Effector memory CD8-positive, alpha-beta T cell (primary cell): ENCODE measurements around the gene RPL31.
"Not testable (repeated sequence)": the region's sequence is repeated elsewhere in the genome, so short reads cannot be mapped to it uniquely, and the experiment has no call there.

Experiments
- ATAC-seq: fragments of 150-1000 bp; cut with Tn5 transposase; replicated peaks from 2 replicates; pipeline ENCODE4 v1.10.0; 2021; ENCODE audit warnings: mild to moderate bottlenecking, moderate library complexity
- DNase-seq, 3 experiments: peaks; one replicate each; pipeline ENCODE4 v3.0.0; 2021
- H3K27ac Mint-ChIP-seq, 2 donors: one replicate each; pipeline ENCODE4 v1.8.0; 2022; ENCODE audit warnings: mild to moderate bottlenecking in 2 of 2, mixed read lengths in 2 of 2, moderate library complexity in 2 of 2
- H3K27me3 Mint-ChIP-seq, 2 donors: one replicate each; pipeline ENCODE4 v1.8.0; 2022; ENCODE audit warnings: mixed read lengths in 2 of 2
- H3K36me3 Mint-ChIP-seq: one replicate; pipeline ENCODE4 v1.8.0; 2022; ENCODE audit warnings: mild to moderate bottlenecking, moderate library complexity, mixed read lengths; ENCODE audit not compliant: insufficient read depth
- H3K4me1 Mint-ChIP-seq, 2 donors: one replicate each; pipeline ENCODE4 v1.8.0; 2022; ENCODE audit warnings: low read depth in 2 of 2, mixed read lengths in 2 of 2
- H3K4me3 Mint-ChIP-seq, 2 donors: one replicate each; pipeline ENCODE4 v1.8.0; 2022; ENCODE audit warnings: mild to moderate bottlenecking in 2 of 2, mixed read lengths in 2 of 2, moderate library complexity in 2 of 2
- H3K9me3 Mint-ChIP-seq, 2 donors: one replicate each; pipeline ENCODE4 v1.8.0; 2022; ENCODE audit warnings: mixed read lengths in 2 of 2

Gene RPL31

GRCh38 chr2:101032084-101032776, 30.1 kb downstream of the RPL31 start:
- Mint-ChIP-seq H3K27me3 (peaks cover 19 to 60% of the 10 kb centered on the region in 2 donors), H3K4me3 (no peak overlapping the region), H3K36me3 (no peaks in the 10 kb centered on the region), H3K9me3 (no peaks in the 10 kb centered on the region), H3K27ac (no peak overlapping the region), H3K4me1 (no peaks in the 10 kb centered on the region)
- ATAC-seq = no peak
- no peak for DNase-seq

GRCh38 chr2:101036562-101036961, 34.5 kb downstream of the RPL31 start:
- H3K4me1 Mint-ChIP-seq = peaks cover 0 to 3% of the 10 kb centered on the region in 2 donors
- DNase-seq (no peak), ATAC-seq (no peak)
- no peaks in the 10 kb centered on the region for H3K36me3 Mint-ChIP-seq
- no peaks in the 10 kb centered on the region for H3K9me3 Mint-ChIP-seq
- H3K27ac Mint-ChIP-seq = peak overlapping the region in 1 of 2 donors; percentile 62
- peaks cover 23 to 47% of the 10 kb centered on the region in 2 donors for H3K27me3 Mint-ChIP-seq
- no peak overlapping the region for H3K4me3 Mint-ChIP-seq

- H3K36me3 Mint-ChIP-seq = no peaks in the 10 kb centered on the region
- H3K4me3 Mint-ChIP-seq = no peak overlapping the region
- no peak for DNase-seq
- peaks cover 18 to 40% of the 10 kb centered on the region in 2 donors for H3K27me3 Mint-ChIP-seq
- no peak for ATAC-seq
- H3K9me3 Mint-ChIP-seq = no peaks in the 10 kb centered on the region
- H3K4me1 Mint-ChIP-seq = peaks cover 0 to 3% of the 10 kb centered on the region in 2 donors
- H3K27ac Mint-ChIP-seq = peak overlapping the region in 1 of 2 donors; percentile 62
Observed at GRCh38 chr2:101037161-101037755, 35.2 kb downstream of the RPL31 start.

GRCh38 chr2:101038455-101039255, 36.6 kb downstream of the RPL31 start:
- no peak for DNase-seq
- ATAC-seq = no peak
- H3K36me3 Mint-ChIP-seq = no peaks in the 10 kb centered on the region
- no peaks in the 10 kb centered on the region for H3K9me3 Mint-ChIP-seq
- no peak overlapping the region for H3K4me3 Mint-ChIP-seq
- H3K27me3 Mint-ChIP-seq = peaks cover 13 to 42% of the 10 kb centered on the region in 2 donors
- H3K27ac Mint-ChIP-seq = no peak overlapping the region
- peaks cover 0 to 3% of the 10 kb centered on the region in 2 donors for H3K4me1 Mint-ChIP-seq

- Mint-ChIP-seq H3K36me3 (no peaks in the 10 kb centered on the region), H3K4me3 (no peak overlapping the region), H3K4me1 (peaks cover 0 to 3% of the 10 kb centered on the region in 2 donors), H3K27me3 (peaks cover 12 to 41% of the 10 kb centered on the region in 2 donors), H3K9me3 (no peaks in the 10 kb centered on the region), H3K27ac (peak overlapping the region in 1 of 2 donors; percentile 46)
- no peak for DNase-seq
- ATAC-seq = no peak
Observed at GRCh38 chr2:101040072-101040471, 38.0 kb downstream of the RPL31 start.

- Mint-ChIP-seq H3K4me3 (no peak overlapping the region), H3K36me3 (no peaks in the 10 kb centered on the region), H3K27ac (no peak overlapping the region), H3K27me3 (peaks cover 12 to 40% of the 10 kb centered on the region in 2 donors), H3K4me1 (peaks cover 0 to 3% of the 10 kb centered on the region in 2 donors), H3K9me3 (no peaks in the 10 kb centered on the region)
- DNase-seq = no peak
- ATAC-seq = no peak
Observed at GRCh38 chr2:101040761-101041160, 38.7 kb downstream of the RPL31 start.

GRCh38 chr2:101041413-101041812, 39.3 kb downstream of the RPL31 start:
- H3K4me3 Mint-ChIP-seq = no peak overlapping the region
- no peak overlapping the region for H3K27ac Mint-ChIP-seq
- no peaks in the 10 kb centered on the region for H3K9me3 Mint-ChIP-seq
- H3K27me3 Mint-ChIP-seq = peaks cover 12 to 38% of the 10 kb centered on the region in 2 donors
- no peaks in the 10 kb centered on the region for H3K36me3 Mint-ChIP-seq
- no peak for DNase-seq
- peaks cover 0 to 3% of the 10 kb centered on the region in 2 donors for H3K4me1 Mint-ChIP-seq
- no peak for ATAC-seq

- Mint-ChIP-seq H3K4me3 (no peak overlapping the region), H3K9me3 (no peaks in the 10 kb centered on the region), H3K27me3 (peaks cover 8 to 31% of the 10 kb centered on the region in 2 donors), H3K36me3 (no peaks in the 10 kb centered on the region), H3K4me1 (peaks cover 0 to 3% of the 10 kb centered on the region in 2 donors), H3K27ac (no peak overlapping the region)
- ATAC-seq (no peak), DNase-seq (no peak)
Observed at GRCh38 chr2:101045330-101045729, 43.2 kb downstream of the RPL31 start.

- Mint-ChIP-seq H3K9me3 (no peaks in the 10 kb centered on the region), H3K27ac (no peak overlapping the region), H3K4me1 (no peaks in the 10 kb centered on the region), H3K36me3 (no peaks in the 10 kb centered on the region), H3K4me3 (no peak overlapping the region), H3K27me3 (peaks cover 8 to 30% of the 10 kb centered on the region in 2 donors)
- no peak for DNase-seq
- no peak for ATAC-seq
Observed at GRCh38 chr2:101047075-101047766, 45.1 kb downstream of the RPL31 start.

GRCh38 chr2:101047774-101048173, 45.7 kb downstream of the RPL31 start:
- H3K36me3 Mint-ChIP-seq = no peaks in the 10 kb centered on the region
- DNase-seq (no peak), ATAC-seq (no peak)
- no peaks in the 10 kb centered on the region for H3K9me3 Mint-ChIP-seq
- H3K4me3 Mint-ChIP-seq = no peak overlapping the region
- H3K27me3 Mint-ChIP-seq = peaks cover 10 to 28% of the 10 kb centered on the region in 2 donors
- no peaks in the 10 kb centered on the region for H3K4me1 Mint-ChIP-seq
- H3K27ac Mint-ChIP-seq = no peak overlapping the region

GRCh38 chr2:101048756-101049155, 46.7 kb downstream of the RPL31 start:
- Mint-ChIP-seq H3K4me1 (no peaks in the 10 kb centered on the region), H3K27me3 (peaks cover 15 to 18% of the 10 kb centered on the region in 2 donors), H3K27ac (no peak overlapping the region), H3K36me3 (no peaks in the 10 kb centered on the region), H3K9me3 (no peaks in the 10 kb centered on the region), H3K4me3 (no peak overlapping the region)
- DNase-seq (no peak), ATAC-seq (no peak)

GRCh38 chr2:101050886-101051285, 48.8 kb downstream of the RPL31 start:
- not testable (repeated sequence) for H3K27ac Mint-ChIP-seq, ATAC-seq, H3K27me3 Mint-ChIP-seq, DNase-seq, H3K9me3 Mint-ChIP-seq, H3K36me3 Mint-ChIP-seq, H3K4me3 Mint-ChIP-seq, H3K4me1 Mint-ChIP-seq

GRCh38 chr2:101052147-101052546, 50.1 kb downstream of the RPL31 start:
- no peaks in the 10 kb centered on the region for H3K9me3 Mint-ChIP-seq
- no peak overlapping the region for H3K27ac Mint-ChIP-seq
- ATAC-seq (no peak), DNase-seq (no peak)
- no peaks in the 10 kb centered on the region for H3K4me1 Mint-ChIP-seq
- H3K27me3 Mint-ChIP-seq = peaks cover 0 to 7% of the 10 kb centered on the region in 2 donors
- no peak overlapping the region for H3K4me3 Mint-ChIP-seq
- no peaks in the 10 kb centered on the region for H3K36me3 Mint-ChIP-seq
